GM13976 (cell line): ENCODE data around the gene CERS2.

Experiments
- DNase-seq: peaks from one replicate; pipeline ENCODE4 v3.0.0; 2012; ENCODE audit warnings: low spot score
- CTCF ChIP-seq: IDR thresholded peaks from 2 replicates; pipeline ENCODE4 v1.5.1; 2012; ENCODE audit warnings: borderline replicate concordance, mild to moderate bottlenecking; ENCODE audit not compliant: insufficient read depth; ENCODE audit errors: extremely low read depth, missing control alignments, control extremely low read depth
- in situ Hi-C: fragments of 300-500 bp; cut with MboI; formaldehyde crosslinking; loops from one replicate; pipeline ENCODE4 v1.12.0; 2022; ENCODE audit warnings: low sequenced_read_pairs, mixed read lengths, inconsistent platforms; ENCODE audit not compliant: unreplicated experiment

Gene CERS2

DNA sequence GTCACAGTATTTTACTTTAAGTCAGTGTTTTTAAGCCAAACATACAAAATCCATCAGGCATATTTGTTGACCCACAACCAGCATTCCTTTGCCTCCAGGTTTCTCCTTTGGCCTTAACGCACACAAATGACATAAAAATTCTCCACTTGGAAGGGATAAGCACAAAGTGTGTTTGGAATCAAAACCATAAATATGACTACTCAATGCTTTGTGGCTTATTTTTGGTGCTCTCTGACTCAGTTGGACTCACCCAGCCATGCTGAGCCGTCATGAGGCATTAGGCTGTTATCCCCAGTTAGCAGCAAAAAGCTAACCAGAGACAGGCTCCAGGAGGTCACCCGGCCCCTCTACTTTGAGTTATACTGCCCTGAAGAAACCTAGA, 34.6 kb upstream of the CERS2 start:
- in situ Hi-C loops, result no loop called here
- DNase-seq, result no peak
- no peak for TF ChIP-seq CTCF

DNA sequence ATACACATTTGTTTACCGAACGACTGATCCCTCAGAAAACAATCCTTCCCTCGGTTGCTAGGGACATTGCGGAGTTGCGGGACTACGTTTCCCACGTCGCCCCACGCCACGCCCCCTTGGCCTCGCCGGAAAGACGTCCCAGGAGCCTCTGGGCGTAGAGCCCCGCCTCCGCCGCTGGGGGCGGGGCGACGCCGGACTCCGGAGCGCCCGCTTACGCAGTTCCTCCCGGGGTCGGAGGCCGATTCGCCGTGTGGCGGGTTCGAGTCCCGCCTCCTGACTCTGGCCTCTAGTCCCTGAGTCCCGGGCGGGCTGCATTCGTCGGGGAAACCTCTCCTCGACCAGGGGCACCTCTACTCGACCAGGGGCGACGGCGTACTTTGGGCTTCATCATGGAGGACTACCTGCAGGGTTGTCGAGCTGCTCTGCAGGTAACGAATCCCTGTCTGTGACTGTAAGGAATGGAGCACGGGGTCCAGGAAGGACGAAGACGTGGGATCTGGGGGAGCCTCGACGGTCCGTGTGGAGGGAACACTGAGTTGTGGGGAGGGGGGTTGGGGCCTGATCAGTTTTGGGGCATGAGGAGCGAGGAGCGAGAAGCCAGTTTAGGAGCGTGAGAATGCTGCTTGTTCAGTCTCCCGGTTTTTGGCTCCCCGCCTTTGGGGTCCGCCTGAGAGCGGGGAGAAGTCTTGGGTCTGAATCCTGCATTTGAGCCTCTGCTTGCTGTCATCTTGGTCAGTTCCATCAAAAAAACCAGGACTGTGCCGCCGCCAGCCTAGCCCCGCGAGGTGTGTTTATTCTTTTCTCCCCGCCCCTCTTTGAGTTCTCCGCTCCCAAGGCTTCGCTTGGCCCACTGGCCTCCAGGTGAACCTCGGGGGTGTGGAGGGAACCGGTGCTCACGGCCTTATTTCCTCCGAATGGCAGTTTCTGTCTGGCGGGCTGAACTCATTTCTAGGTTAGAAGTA, 33.9 kb upstream of the CERS2 start, which contains the start of gene PRUNE1:
Gene PRUNE1 (plus strand): TSS at position 206 of the 962 bp plus-strand sequence. CDS start 184 bp downstream, at position 390.
- in situ Hi-C loops, result no loop called here
- DNase-seq, result peak; percentile 99
- no peak for TF ChIP-seq CTCF

- TF ChIP-seq CTCF, result no peak
- in situ Hi-C loops, result no loop called here
- DNase-seq, result no peak
These were observed 33.2 kb upstream of the CERS2 start for GRCh38 chr1:151007853-151008243.

DNA sequence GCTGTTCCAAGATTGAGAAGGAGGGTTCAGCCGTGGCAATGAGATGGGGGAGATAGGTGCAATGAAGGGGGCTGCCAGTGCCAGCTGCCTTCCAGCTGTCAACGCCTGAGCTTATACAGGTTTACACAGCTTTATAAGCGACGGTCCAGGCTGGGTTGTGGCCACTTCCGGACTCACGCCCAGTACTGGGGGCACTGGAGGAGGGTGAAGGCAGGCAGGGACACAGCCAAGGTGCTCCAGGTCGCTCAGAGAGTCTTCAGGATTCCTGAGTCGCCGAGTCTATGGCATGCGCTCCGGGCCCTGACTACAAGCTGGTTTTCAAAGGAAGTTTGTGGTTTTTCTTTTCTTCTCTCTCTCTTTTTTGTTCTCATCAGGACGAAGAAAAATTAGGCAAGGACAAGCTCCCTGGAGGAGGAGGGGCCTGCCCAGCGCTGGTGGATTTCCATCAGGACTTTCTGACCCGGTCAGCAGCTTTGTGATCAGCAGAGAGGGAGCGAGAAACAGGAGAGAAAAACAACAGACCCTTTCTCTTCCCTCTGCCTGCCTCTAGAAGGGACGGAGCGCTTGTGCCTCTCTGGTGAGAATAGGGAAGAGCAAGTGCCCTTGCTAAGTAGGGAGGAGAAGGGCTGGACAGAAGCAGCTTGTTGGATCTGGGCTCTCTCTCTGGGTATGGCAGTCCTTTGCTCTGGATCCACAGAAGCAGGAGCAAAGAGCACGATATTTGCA, 31.9 kb upstream of the CERS2 start, which contains the start of gene MINDY1:
Gene MINDY1 (minus strand): TSS at position 576 of the 726 bp plus-strand sequence. CDS start 4,285 bp downstream, outside the sequence.
- in situ Hi-C loops, result no loop called here
- TF ChIP-seq CTCF, result peak; percentile 35

GRCh38 chr1:151005729-151006319, 31.2 kb upstream of the CERS2 start:
- TF ChIP-seq CTCF, result no peak
- DNase-seq, result no peak
- in situ Hi-C loops, result no loop called here

More for the DNA sequence above, 31.9 kb upstream of the CERS2 start, which contains the start of gene MINDY1:
- DNase-seq, result peak; percentile 66

DNA sequence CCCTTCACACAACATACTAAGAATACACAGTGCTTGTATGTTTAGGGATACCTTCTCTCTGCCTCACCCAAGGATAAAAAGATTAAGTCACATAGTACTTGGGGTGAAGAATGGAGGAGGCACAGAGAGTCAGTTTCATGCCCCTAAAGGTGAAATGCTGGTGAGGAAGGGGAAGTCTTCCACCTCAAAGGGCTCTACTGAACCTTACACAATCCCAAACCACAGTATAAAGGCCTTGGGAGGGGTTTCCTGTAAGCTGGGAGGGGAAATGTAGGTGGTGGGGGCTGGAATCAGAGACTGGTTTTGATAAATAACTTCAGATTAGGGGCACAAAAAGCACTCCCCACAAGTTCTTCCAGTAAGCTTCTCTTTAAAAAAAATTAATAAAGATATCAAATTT, 28.5 kb upstream of the CERS2 start:
- in situ Hi-C loops, result no loop called here
- no peak for DNase-seq
- TF ChIP-seq CTCF, result no peak
